ENCODE measurements around the gene SNCA.

DNA sequence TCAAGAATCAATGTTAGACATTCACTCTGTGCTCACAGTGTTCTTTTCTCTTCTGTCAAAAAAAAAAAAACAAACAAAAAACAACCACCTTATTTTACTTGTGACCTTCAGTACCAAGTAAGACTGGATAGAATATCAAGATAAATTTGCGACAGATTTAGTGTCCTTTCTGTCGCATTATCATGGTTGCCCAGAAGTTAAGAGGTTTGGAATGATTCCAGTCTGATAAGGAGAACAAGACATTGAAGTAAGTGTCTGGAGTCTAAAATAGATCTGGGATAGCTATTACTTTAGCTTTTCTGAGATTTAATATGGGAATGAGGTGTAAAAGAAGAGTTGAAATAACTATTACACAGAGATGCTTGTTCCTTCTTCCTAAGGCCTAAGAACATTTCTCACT is 31.7 kb downstream of the SNCA start:
- no peak for TF ChIP-seq SUZ12 (IDR thresholded peaks at IDR 0.05; ENCODE audit: extremely low read depth, insufficient read depth, insufficient read length)
- no peak for TF ChIP-seq YY1 (IDR thresholded peaks at IDR 0.05; ENCODE audit: insufficient read depth, insufficient read length)

All from NT2/D1 (cell line).